B cell (primary cell): ENCODE measurements around the gene CACNA1D.
"Not testable (repeated sequence)": the region's sequence is repeated elsewhere in the genome, so short reads cannot be mapped to it uniquely, and the experiment has no call there.

Experiments
- EZH2 ChIP-seq: IDR thresholded peaks from 2 replicates; pipeline ENCODE4 v1.6.1; 2012; ENCODE audit warnings: borderline replicate concordance, low read depth, mild to moderate bottlenecking, moderate library complexity, low read length; ENCODE audit not compliant: insufficient read depth, poor library complexity, severe bottlenecking
- TF ChIP-seq, protein P1 (sequence below): fragments of 200-600 bp; IDR thresholded peaks from one replicate; pipeline ENCODE4 v1.8.0; 2022; ENCODE audit warnings: antibody characterized with exemption, mild to moderate bottlenecking

DNA sequence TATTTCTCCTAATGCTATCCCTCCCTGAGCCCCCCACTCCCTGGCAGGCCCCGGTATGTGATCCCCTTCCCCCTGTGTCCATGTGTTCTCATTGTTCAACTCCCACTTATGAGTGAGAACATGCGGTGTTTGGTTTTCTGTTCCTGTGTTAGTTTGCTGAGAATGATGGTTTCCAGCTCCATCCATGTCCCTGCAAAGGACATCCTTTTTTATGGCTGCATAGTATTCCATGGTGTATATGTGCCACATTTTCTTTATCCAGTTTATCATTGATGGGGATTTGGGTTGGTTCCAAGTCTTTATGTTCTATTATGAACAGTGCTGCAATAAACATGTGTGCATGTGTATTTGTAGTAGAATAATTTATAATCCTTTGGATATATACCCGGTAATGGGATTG, 18.0 kb upstream of the CACNA1D start:
- not testable (repeated sequence) for TF ChIP-seq EZH2
- TF ChIP-seq, protein P1, sequence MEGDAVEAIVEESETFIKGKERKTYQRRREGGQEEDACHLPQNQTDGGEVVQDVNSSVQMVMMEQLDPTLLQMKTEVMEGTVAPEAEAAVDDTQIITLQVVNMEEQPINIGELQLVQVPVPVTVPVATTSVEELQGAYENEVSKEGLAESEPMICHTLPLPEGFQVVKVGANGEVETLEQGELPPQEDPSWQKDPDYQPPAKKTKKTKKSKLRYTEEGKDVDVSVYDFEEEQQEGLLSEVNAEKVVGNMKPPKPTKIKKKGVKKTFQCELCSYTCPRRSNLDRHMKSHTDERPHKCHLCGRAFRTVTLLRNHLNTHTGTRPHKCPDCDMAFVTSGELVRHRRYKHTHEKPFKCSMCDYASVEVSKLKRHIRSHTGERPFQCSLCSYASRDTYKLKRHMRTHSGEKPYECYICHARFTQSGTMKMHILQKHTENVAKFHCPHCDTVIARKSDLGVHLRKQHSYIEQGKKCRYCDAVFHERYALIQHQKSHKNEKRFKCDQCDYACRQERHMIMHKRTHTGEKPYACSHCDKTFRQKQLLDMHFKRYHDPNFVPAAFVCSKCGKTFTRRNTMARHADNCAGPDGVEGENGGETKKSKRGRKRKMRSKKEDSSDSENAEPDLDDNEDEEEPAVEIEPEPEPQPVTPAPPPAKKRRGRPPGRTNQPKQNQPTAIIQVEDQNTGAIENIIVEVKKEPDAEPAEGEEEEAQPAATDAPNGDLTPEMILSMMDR: not testable (repeated sequence)
